Suprapubic skin (tissue), 4 donors: ENCODE data around the gene IL36B. TPM values are rescaled to one million over a fixed set of nuclear protein-coding genes. Genes with fewer than 3 reads are reported as not detected.

Source experiments
- DNase-seq, 2 donors: peaks; one replicate each; pipeline ENCODE4 v3.0.0-alpha.2; 2019; ENCODE audit warnings: low spot score in 2 of 2
- H3K27ac ChIP-seq: fragments of 200-600 bp; sonication (generic); one replicate; pipeline ENCODE4 v1.5.1; 2019
- H3K27me3 ChIP-seq: fragments of 200-600 bp; sonication (generic); one replicate; pipeline ENCODE4 v1.5.1; 2019
- H3K36me3 ChIP-seq: fragments of 200-600 bp; sonication (generic); one replicate; pipeline ENCODE4 v1.5.1; 2019
- H3K4me1 ChIP-seq: fragments of 200-600 bp; sonication (generic); one replicate; pipeline ENCODE4 v1.5.1; 2019
- H3K4me3 ChIP-seq: fragments of 200-600 bp; sonication (generic); one replicate; pipeline ENCODE4 v1.5.1; 2019; ENCODE audit warnings: mild to moderate bottlenecking
- H3K9me3 ChIP-seq: fragments of 200-600 bp; sonication (generic); one replicate; pipeline ENCODE4 v1.5.1; 2019
- CTCF ChIP-seq, 2 donors: fragments of 200-600 bp in 1 of 2; fragments of 450-650 bp in 1 of 2; sonication (generic) in 1 of 2; IDR thresholded peaks; one replicate each; pipeline ENCODE4 v1.5.1; 2016 to 2019; ENCODE audit warnings: antibody characterized with exemption in 2 of 2, mild to moderate bottlenecking in 1 of 2, moderate library complexity in 1 of 2
- EP300 ChIP-seq: sonication (generic); formaldehyde crosslinking; IDR thresholded peaks from one replicate; pipeline ENCODE4 v1.6.1; 2017; ENCODE audit warnings: antibody characterized with exemption
- POLR2A ChIP-seq, 2 donors: fragments of 450-650 bp; IDR thresholded peaks; one replicate each; pipeline ENCODE4 v1.6.1; 2017; ENCODE audit warnings: antibody characterized with exemption in 2 of 2, mild to moderate bottlenecking in 2 of 2, moderate library complexity in 2 of 2
- POLR2AphosphoS5 ChIP-seq, 3 donors: sonication (generic); formaldehyde crosslinking; IDR thresholded peaks; one replicate each; pipeline ENCODE4 v1.6.1; 2017; ENCODE audit warnings: antibody characterized with exemption in 3 of 3
- WGBS: methylation state at CpG from one replicate; pipeline ENCODE4 v1.1.5; 2018; 5-methylcytosine and 5-hydroxymethylcytosine counted together
- total RNA-seq, 4 donors: library from RNA; depleted of rRNA; stranded (reverse); fragments of >200 nt; gene quantifications; one replicate each; pipeline ENCODE4 v1.1.0, GENCODE V29; 2016

The IL36B gene
- total RNA-seq, 4 donors from 2014 or later, result 1.5 to 7.9 (median 4.0) TPM

- 17% methylated on average over 3 of the region's 4 CpGs for WGBS
- DNase-seq, result no peak
- Histone ChIP-seq H3K4me3 (no peak overlapping the region), H3K4me1 (peaks cover 5% of the 10 kb centered on the region), H3K36me3 (no peaks in the 10 kb centered on the region), H3K27me3 (no peaks in the 10 kb centered on the region), H3K27ac (no peak overlapping the region), H3K9me3 (no peaks in the 10 kb centered on the region)
- TF ChIP-seq CTCF (IDR thresholded peaks at IDR 0.05) (no peak), EP300 (no peak), POLR2A (IDR thresholded peaks at IDR 0.05) (no peak), POLR2AphosphoS5 (IDR thresholded peaks at IDR 0.05) (no peak)
Measured at GRCh38 chr2:113072584-113072983, 19.9 kb upstream of the IL36B start.

GRCh38 chr2:113070606-113070975 lies 17.9 kb upstream of the IL36B start:
- no peak for TF ChIP-seq EP300
- TF ChIP-seq POLR2A (IDR thresholded peaks at IDR 0.05), result no peak
- no peak for TF ChIP-seq POLR2AphosphoS5 (IDR thresholded peaks at IDR 0.05)
- TF ChIP-seq CTCF (IDR thresholded peaks at IDR 0.05), result no peak
- H3K27ac ChIP-seq, result no peak overlapping the region

GRCh38 chr2:113069676-113070605 lies 17.3 kb upstream of the IL36B start:
- H3K4me1 ChIP-seq, result peaks cover 5% of the 10 kb centered on the region
- H3K36me3 ChIP-seq, result no peaks in the 10 kb centered on the region
- H3K4me3 ChIP-seq, result no peak overlapping the region
- no peak for DNase-seq
- H3K9me3 ChIP-seq, result no peaks in the 10 kb centered on the region
- 80% methylated on average over 4 of the region's 4 CpGs for WGBS
- H3K27ac ChIP-seq, result no peak overlapping the region
- TF ChIP-seq POLR2A (IDR thresholded peaks at IDR 0.05) (no peak), EP300 (no peak), POLR2AphosphoS5 (IDR thresholded peaks at IDR 0.05) (no peak), CTCF (IDR thresholded peaks at IDR 0.05) (no peak)
- peaks cover 2% of the 10 kb centered on the region for H3K27me3 ChIP-seq

More at GRCh38 chr2:113070606-113070975, 17.9 kb upstream of the IL36B start:
- 74% methylated on average over 1 of the region's 1 CpG for WGBS
- Histone ChIP-seq H3K36me3 (no peaks in the 10 kb centered on the region), H3K4me1 (peaks cover 5% of the 10 kb centered on the region), H3K9me3 (no peaks in the 10 kb centered on the region), H3K27me3 (no peaks in the 10 kb centered on the region), H3K4me3 (no peak overlapping the region)
- DNase-seq, result no peak

GRCh38 chr2:113068706-113069485 lies 16.2 kb upstream of the IL36B start:
- H3K4me1 ChIP-seq, result peaks cover 5% of the 10 kb centered on the region
- no peak for TF ChIP-seq POLR2A (IDR thresholded peaks at IDR 0.05)
- no peak for TF ChIP-seq EP300
- TF ChIP-seq POLR2AphosphoS5 (IDR thresholded peaks at IDR 0.05), result no peak
- no peak for TF ChIP-seq CTCF (IDR thresholded peaks at IDR 0.05)
- H3K9me3 ChIP-seq, result no peaks in the 10 kb centered on the region
- peaks cover 2% of the 10 kb centered on the region for H3K27me3 ChIP-seq
- 23% methylated on average over 5 of the region's 5 CpGs for WGBS
- DNase-seq, result no peak
- no peaks in the 10 kb centered on the region for H3K36me3 ChIP-seq
- H3K27ac ChIP-seq, result no peak overlapping the region
- no peak overlapping the region for H3K4me3 ChIP-seq

- Histone ChIP-seq H3K27me3 (peaks cover 2% of the 10 kb centered on the region), H3K36me3 (no peaks in the 10 kb centered on the region), H3K4me1 (peaks cover 5% of the 10 kb centered on the region), H3K9me3 (no peaks in the 10 kb centered on the region), H3K4me3 (no peak overlapping the region), H3K27ac (no peak overlapping the region)
- no peak for TF ChIP-seq EP300
- TF ChIP-seq POLR2AphosphoS5 (IDR thresholded peaks at IDR 0.05), result no peak
- no peak for TF ChIP-seq POLR2A (IDR thresholded peaks at IDR 0.05)
- TF ChIP-seq CTCF (IDR thresholded peaks at IDR 0.05), result no peak
- 85% methylated on average over 2 of the region's 2 CpGs for WGBS
- no peak for DNase-seq
Measured at GRCh38 chr2:113068249-113068648, 15.6 kb upstream of the IL36B start.
